Left hindlimb (tissue), 1 donor: ENCODE data around the gene CCDC149.
A peak's percentile ranks its signal among the peaks of the same experiment; 100 is the strongest.

Experiments used
- DNase-seq: peaks from one replicate; pipeline ENCODE4 v3.0.0-alpha.2; 2018

Gene CCDC149

DNA sequence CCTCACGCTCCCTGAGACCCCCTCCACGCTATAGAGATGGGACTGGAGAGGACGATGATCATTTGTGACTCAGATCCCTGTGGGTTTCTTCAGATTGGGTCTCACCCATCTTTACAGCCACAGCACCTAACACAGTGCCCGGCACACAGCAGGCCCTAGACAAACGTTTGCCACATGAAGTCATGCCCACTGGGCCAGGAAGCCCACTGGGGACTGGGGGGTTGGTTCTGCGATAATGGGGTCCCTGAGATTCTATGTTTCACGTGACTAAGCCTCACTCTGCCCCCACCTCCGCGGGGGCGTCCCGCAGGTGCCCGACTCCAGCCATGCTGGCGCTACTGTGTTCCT is 113.7 kb downstream of the CCDC149 start:
- DNase-seq: no peak

DNA sequence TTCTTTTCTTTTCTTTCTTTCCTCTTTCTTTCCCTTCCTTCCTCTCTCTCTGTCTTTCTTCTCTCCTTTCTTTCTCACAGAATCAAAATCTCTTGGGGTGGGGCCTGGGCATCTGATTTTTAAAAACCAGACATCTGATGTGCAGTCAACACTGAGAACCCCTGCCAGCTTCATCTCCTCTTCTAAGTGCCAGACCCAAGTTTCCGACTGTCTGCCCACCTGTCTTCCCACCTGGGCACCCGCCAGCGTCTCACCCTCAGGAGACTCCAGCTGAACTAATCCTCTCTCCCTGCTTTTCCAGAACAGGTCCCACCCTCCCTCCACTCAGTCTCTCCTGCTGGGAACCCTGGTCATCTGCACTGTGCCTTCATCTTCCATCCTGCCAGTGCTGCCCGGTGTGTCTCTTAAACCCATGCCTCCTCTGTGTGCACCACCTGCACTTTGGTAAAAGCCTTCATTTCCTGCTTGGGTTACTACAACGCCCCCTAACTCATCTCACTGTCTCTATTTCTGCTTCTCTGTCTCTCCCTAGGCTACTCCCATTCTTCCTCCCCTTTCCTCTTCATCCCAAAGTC is 114.7 kb downstream of the CCDC149 start:
- no peak for DNase-seq

DNA sequence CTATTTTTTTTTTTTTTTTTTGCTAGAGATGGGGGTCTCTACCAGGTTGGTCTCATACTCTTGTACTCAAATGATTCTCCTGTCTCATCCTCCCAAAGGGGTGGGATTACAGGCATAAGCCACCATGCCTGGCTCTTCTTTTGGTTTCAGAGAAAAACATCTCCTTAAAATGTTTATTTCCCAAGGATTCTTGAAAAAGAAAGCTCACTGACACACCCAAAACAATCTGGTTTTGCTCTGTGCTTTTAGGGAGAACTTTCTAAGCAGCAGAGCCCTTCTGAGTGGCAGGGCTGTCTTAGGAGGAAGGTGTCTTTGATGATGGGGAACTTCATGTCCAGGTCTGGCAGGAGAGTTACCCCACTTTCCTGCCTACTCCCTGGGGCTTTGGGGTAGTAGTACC is 116.2 kb downstream of the CCDC149 start:
- DNase-seq: no peak

DNA sequence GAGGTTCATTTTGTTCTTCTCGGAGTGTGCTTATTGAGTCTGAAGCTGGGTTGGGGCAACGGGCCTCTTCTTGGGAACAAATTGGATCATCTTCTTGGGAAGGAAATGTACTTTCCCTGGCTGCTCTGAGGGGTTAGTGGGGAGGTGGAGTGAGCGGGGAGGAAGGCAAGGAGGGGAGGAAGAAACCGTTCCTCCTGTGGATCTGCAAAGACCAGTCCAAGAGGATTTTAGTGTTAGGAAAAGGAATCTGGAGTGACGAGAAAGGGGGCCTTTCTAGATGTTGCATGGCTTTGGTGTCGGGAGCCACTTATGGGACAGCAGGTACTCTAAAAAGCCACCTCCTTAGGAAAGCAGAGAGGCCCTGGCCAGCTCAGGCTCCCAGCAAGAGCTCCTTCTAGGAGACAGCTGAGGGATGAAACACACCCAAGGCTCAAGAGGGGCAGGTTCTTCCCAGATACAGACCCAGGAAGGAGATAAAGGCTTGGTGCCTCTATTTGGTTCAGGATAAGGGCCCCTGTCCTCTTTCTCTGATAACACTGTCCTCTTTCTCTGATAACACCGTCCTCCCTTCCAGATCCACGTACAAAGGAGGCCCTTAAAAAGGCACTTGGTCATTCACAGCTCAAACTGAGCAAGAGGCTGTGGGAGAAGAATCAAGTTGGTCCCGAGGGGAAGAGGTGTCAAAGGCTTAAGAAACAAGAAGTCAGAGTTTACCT is 117.0 kb downstream of the CCDC149 start:
- DNase-seq: no peak

DNA sequence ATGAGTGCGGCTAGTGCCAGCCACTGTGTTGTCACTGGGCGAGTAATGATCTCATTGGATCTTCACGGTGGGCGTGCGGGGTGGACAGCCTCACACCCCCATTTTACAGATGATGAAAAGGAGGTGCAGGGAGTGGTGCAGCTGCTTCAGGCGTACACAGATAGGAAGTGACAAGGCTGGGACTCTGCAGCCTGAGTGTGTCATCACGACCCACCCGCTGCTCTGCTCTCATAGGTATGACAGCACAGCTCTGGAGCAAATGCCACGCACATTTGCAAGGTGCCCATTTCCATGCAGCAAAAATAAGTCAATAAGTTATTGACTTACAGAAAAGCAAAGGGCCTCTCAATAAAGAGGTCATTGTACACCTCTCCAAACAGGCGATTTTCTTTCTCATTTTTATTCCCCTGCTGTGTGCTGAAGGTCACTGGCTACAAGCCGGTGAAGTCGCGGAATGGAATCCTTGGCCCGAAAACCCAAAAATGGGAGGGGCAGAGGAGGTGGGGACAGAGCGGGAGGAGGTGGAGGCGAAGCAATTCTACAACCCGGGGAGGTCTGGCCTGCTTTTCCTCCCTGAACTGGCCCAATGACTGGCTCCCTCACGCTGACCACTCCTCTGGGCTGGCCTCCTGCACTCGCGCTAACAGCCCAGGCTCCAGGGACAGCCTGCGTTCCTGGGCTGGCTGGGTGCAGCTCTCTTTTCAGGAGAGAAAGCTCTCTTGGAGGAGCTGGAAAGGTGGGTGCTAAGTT is 117.8 kb downstream of the CCDC149 start, which contains the start of gene SOD3:
Gene SOD3 (plus strand): TSS at position 658 of the 750 bp plus-strand sequence. CDS start 3,949 bp downstream, outside the sequence.
- peak; percentile 90 for DNase-seq

DNA sequence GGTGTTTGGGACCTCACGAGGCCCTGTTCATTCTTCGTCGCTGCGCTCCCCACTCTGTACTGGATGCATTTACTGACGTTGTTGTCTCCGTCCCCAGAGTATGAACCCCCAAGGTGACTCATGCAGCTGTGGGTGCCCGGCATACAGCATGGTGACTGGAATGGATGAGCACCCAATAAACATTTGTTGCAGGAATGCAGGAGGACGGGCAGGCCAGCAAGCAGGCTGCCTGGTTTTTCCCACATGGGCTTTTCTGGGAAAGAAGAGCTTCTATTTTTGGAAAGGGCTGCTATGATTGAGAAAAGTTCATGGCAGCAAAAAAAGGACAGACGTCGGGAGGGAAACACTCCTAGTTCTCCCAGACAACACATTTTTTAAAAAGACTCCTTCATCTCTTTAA is 118.4 kb downstream of the CCDC149 start:
- DNase-seq: no peak

DNA sequence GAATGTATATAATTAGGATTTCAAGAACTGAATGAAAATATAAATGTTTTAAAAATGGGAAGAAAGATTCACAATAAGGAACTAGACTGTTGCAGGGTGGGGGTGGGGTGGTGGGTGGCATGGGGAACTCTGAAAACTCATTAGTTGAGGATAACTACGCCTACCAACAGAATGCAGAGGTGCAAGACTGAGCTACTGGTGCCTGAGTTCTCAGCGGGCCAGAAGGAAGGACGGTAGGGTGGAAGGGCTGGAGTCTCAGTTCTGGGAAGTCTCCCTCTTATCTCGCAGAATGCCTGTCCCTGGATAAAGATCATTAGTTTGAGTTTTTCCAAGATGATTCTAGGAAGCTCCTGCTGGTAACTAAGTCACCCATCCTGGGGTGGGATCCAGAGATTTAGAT is 118.8 kb downstream of the CCDC149 start:
- no peak for DNase-seq

DNA sequence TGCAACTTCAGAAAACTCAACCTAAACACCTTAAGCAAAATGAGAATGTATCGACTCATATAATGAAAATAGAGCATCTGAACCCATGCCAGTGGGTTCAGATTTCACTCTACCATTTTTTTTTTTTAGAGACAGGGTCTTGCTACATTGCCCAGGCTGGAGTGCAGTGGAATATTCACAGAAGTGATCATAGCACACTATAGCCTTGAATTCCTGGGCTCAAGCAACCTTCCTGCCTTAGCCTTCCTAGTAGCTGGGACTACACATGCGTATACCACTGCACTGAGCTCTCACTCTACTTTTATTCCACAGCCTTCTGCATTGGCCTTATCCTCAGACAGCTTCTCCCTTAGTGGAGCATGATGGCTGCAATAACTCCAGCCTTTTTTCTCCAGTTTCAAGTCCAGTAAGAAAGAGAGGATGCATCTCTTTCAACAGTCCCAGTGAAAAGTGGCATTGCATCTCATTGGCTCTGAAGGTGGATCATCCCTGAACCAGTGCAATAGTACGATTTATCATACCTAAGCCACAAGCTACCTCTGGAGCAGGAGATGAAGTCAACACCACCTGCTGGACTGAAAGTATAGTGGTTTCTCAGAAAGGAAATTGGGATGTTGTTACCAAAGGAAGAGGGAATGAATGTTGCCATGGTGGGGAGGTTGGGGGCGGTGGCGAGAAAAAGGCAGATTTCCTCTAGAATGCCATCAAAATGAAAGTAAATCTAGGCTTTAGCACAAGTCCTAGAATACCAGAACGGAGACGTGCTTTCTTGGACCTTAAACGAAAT is 119.4 kb downstream of the CCDC149 start:
- DNase-seq: no peak

DNA sequence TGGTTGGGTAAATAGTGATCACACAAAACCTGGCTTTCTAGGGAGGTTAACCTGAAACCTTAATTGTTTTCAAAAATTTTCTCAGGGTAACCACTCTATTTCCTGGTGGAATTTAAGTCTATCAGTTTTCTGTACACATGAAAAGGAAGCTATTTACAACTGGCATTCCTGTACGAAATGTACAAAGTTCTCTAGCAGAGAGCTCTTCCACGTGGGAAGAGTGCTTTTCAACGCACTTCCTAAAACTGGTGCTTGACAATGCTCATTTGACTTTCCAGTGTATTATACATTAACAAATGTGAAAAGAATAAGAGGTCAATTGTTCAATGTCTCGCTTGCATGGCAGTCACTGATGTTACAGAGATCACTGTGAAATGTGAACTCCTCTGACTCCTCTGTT is 120.3 kb downstream of the CCDC149 start:
- DNase-seq: no peak

DNA sequence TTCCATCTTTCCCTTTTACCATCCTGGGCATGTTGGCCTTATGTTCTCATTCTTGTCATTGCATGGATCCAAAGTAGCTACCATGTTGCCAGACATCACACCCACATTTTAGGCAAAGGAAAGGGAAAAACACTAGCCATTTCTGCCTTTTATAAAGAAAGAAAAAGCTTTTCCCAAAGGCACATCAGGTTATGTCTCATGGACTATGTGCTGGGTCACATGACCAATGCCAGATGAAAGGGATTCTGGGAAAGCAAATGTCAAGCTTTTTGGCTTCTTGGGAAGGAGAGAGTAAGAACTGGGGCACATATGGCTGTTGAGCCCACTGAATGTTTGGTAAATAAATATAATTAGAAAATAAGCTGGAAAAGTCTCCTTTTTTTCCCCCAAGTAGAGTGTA is 121.8 kb downstream of the CCDC149 start:
- no peak for DNase-seq

DNA sequence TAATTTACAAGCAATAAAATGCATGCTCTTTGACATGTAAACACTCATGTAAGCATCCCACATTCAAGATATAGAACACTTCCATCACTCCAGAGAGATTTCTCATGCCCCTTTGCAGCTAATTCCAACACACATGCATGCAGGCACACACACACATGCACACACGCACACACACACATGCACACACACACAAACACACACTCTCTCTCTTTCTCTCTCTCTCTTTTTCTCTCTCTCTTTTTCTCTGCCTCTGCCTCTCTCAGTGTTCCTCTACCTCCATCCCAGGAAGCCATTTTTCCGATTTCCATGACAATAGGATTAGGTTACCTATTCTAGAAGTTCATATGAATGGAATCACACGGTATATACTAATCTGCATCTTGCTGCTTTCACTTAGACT is 129.3 kb downstream of the CCDC149 start:
- no peak for DNase-seq

DNA sequence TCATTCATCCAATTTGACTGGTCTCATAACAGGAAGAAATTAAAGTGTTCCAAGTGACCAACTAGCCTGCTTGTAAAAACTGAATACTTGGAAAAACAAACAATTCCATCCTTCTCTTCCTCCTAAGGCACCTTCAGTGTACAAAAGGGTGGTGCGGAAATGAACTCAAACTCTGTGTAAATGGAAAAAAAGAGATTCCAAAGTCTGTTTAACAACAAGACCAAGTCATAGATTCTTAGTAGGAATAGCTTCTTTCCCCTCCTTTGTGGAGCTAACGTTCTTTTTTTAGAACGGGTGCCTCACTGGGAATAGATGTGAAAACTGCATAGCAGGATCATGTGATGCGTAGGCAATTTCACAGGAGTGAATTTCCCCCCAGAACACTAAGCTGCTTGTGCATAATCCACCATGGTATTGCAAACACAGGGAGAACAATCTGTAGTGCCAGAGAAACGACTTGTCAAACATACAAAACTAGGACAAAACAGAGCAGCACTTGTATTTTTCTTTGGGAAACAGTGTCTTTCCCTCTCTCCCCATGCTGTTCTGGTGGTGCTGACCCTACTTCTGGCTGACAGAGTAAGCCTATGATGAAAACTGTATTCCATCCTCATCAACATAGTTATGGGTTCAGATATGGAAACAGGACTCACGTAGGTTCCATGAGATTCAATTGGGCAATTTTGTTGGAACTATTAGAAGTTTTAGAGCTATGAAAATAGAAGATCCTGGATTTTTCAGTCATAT is 130.7 kb downstream of the CCDC149 start:
- DNase-seq: no peak

DNA sequence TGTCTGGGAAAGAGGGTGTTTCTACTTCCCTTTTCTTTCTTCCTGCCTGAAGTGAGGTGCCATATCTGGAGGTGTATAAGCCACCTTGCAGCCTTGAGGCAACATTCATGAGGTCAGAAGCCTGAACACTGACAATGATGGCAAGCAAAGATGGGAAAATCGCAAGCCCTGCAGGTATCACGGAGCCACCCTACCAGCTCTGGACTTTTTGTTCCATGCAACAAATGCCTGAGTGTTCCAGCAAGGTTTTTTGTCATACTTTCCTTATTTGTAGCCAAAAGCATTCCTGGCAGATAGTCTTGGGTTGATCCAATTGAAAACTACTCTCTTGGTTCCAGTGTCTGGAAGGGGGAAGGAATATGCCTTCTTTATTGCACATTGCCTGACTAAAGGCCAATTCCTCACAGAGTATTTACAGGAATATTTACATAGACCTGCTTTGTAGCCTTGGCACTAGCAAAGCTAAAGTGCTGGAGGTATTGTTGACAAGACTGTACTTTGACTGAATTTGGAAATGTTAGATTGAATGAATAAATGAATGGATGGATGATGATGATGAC is 131.8 kb downstream of the CCDC149 start:
- DNase-seq: no peak

DNA sequence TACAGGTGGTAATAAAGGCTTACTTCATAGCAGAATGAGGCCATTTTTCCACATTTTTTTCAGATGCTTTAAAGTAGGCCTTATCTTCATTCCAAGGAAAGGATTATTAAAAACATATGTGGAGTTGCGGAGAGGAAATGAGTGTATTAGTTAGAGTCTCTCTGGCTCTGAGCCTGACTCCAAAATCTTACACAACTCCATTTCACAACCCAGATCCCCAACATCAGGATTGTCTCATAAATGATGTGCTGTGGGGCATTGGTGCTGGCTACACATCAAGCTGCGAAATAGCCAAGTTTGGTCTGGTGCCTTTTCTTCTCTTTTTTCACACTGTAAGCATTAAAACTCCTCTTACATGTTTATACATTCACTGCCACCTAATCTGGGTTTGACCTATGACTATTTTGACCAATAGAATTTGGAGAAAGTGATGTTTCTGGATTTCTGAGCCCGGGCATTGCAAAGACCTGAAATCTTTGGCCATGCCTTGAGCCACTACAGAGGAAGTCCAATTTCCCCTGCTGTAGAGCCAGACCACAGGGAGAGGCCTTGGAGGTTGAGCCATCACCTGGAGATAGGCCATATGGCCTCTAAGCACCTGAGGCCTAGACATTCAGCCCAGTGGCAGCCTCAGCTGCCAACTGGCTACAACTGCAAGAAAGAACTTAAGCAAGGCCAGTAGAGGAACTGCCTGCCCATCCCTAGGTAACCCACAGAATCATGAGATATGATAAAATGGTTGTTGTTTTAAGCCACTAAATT is 134.2 kb downstream of the CCDC149 start:
- peak; percentile 61 for DNase-seq

DNA sequence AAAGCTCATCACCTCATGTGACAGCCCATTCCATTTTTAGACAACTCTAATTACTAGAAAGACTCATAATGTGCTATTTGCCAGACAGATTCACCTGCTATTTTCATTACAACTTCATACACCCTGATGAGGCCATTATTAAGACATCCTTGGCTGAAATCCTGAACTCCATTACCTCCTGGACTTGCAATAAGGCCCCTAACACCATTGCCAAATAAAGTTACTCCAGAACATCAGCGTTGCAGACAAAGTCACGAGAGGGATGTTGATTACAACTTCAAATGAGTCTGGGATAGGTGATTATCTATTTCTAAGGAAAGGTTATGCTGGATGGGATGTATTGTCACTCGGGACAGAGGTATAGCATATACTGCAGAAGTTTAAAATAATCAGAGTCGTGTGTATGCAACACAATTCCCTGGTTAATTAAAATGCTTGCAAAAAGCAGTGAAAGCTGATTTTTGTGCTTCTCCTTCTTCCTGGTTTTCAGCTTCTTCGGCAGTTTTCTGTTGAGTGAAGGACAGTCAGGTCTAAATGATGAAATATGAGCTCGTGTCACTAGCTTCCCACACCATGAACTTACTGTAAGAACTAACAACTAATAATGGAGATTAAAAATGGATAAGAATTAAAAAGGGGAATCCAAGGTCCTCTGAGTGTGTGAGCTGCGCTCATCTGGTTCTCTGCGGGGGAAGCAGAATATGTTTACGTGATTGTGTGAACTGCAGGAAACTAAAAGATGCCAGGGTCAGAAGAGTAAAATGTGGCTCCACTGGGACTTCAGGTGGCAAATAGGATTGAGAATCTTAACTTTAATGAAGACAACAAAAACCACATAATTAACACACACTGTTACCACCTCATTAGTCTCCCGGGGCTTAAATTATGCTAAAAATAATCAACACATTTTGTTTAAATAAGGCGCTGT is 135.0 kb downstream of the CCDC149 start:
- no peak for DNase-seq

DNA sequence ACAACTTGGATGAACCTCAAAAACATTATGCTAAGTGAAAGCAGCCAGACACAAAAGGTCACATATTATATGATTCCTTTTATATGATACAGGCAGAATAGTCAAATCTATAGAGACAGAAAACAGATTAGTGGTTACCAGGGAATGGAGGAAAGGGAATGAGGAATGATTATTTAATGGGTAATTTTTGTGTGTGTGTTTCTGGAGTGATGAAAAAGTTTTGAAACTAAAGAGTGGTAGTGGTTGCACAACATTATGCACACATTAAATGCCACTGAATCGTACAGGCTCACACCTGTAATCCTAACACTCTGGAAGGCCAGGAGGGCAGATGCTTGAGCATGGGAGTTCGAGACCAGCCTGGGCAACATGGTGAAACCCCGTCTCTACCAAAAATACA is 137.1 kb downstream of the CCDC149 start:
- DNase-seq: no peak

DNA sequence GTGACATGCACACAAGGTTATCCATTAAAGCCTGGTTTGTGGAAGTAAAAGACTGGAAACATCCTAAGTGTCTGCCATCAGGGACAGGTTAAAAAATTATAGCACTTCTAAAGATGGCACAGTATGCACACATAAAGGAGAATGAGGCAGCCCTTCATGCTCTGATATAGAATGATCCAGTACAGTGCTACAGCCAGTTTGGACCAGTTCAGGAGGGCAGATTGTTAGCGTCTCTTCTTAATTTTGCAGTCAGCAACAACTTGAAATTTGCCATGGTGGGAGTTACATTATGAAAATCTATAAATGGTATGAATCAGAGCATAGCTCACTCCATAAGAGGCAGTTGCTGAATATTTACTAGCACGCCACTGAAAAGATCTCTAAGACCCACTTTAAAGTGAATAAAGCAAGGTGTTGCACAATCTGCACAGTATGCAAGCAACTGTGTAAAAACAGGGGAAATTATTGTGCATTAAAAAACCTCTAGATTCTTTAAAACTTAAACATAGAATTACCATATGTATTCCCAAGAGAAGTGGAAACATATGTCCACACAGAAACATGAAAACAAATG is 137.7 kb downstream of the CCDC149 start:
- DNase-seq: no peak

DNA sequence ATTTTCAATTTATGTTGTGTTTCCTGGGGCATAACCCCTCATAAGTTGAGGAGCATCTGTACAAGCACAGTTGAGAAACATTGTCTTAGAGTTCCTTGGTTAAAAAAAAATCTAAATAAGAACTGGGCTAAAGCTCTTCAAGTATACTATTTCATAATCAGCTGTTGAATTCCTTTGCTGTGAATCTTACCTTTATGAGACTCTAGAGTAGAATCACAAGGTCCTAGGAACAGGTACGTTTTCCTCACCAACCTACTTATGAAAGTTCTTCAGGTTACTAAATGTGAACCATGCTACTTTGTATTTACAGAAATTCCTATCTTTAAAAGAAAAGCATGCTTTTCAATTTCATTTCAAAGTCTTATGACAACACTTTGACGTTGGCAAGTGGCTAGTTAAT is 138.4 kb downstream of the CCDC149 start:
- no peak for DNase-seq

DNA sequence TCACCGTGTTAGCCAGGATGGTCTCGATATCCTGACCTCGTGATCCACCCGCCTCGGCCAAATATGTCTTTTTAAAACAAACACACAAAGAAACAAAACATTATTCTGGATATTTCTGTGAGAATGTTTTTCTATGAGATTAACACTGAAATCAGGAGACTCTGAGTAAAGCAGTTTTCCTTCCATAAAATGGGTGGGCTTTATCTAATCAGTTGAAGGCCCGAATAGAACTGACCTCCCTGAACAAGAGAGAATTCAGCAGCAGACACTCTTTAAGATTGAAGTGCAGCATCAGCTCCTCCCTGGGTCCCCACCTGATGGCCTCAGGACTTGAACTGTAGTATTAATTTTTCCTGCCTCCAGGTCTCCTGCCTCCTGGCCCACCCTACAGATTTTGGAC is 139.9 kb downstream of the CCDC149 start:
- DNase-seq: no peak
